ENCODE data around the gene PDS5A. TPM values are rescaled to one million over a fixed set of nuclear protein-coding genes. Genes with fewer than 3 reads are reported as not detected.

Gene PDS5A
- total RNA-seq, 1 experiment from 2014 or later, result 98.3 TPM

DNA sequence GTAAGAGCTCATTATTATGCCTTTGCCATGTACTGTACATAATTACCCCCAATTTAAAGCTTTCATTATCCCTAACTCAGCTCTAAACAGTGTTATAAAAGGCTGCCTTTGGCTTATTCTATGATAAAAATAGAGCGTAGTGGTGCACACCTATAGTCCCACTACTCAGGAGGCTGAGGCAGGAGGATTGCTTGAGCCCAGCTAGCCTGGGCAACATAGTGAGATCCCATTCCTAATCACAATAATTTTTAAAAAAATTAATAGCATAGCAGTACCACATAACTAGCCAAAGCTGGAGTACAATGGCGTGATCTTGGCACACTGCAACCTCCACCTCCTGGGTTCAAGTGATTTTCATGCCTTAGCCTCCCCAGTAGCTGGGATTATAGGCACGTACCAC lies 112.4 kb downstream of the PDS5A start:
- no TSS peak for BruUV-seq (replicated peaks)
- Histone ChIP-seq H3K4me1 (ENCODE audit: control insufficient read depth in 1 of 2, insufficient read depth in 2 of 2, low read length in 2 of 2) (no peaks in the 10 kb centered on the region), H3K79me2 (ENCODE audit: insufficient read depth, low read length) (peaks cover 10% of the 10 kb centered on the region; the same call in 1 of the 2 replicates), H3K36me3 (ENCODE audit: control insufficient read depth in 1 of 2, insufficient read depth in 2 of 2, low read length in 2 of 2) (peaks cover 26 to 33% of the 10 kb centered on the region in 2 experiments), H2AFZ (ENCODE audit: low read depth, low read length, poor library complexity, severe bottlenecking) (no peak overlapping the region), H3K9me3 (ENCODE audit: control insufficient read depth in 1 of 2, insufficient read depth in 1 of 2, low read depth in 1 of 2, low read length in 2 of 2) (no peaks in the 10 kb centered on the region), H3K4me3 (replicated peaks in 1 of 2; ENCODE audit: low read depth in 1 of 2, low read length in 2 of 2) (no peak overlapping the region), H3K27ac (ENCODE audit: low read depth, low read length) (no peak overlapping the region), H3K4me2 (ENCODE audit: low read length) (no peak overlapping the region), H4K20me1 (ENCODE audit: insufficient read depth) (no peaks in the 10 kb centered on the region), H3K9ac (ENCODE audit: low read length) (no peak overlapping the region), H3K27me3 (ENCODE audit: insufficient read depth, low read length) (no peaks in the 10 kb centered on the region), H3K9me2 (ENCODE audit: insufficient read depth) (no peaks in the 10 kb centered on the region)
- TF ChIP-seq, protein P1, sequence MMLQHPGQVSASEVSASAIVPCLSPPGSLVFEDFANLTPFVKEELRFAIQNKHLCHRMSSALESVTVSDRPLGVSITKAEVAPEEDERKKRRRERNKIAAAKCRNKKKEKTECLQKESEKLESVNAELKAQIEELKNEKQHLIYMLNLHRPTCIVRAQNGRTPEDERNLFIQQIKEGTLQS (IDR thresholded peaks at IDR 0.05), result no peak
- TF ChIP-seq SP1 (IDR thresholded peaks at IDR 0.05; ENCODE audit: low read depth) (no peak), ELF1 (IDR thresholded peaks at IDR 0.05; ENCODE audit: borderline replicate concordance, low read depth) (no peak), POLR2A (IDR thresholded peaks at IDR 0.05; ENCODE audit: borderline replicate concordance, extremely low read depth, insufficient read depth, insufficient read length) (no peak), ZFX (IDR thresholded peaks at IDR 0.05) (no peak), EZH2phosphoT487 (IDR thresholded peaks at IDR 0.05; ENCODE audit: borderline replicate concordance) (no peak), POLR2AphosphoS5 (IDR thresholded peaks at IDR 0.05; ENCODE audit: low read depth, low read length) (no peak), ZNF274 (IDR thresholded peaks at IDR 0.05; ENCODE audit: low read depth, low read length) (no peak), SRF (IDR thresholded peaks at IDR 0.05; ENCODE audit: low read depth) (no peak), RAD21 (IDR thresholded peaks at IDR 0.05; ENCODE audit: low read depth) (no peak), JUND (IDR thresholded peaks at IDR 0.05) (no peak), SIN3A (IDR thresholded peaks at IDR 0.05; ENCODE audit: low read depth) (no peak), TCF7L2 (IDR thresholded peaks at IDR 0.05; ENCODE audit: borderline replicate concordance, extremely low read depth, insufficient read depth, insufficient read length) (no peak), CBX3 (IDR thresholded peaks at IDR 0.05; ENCODE audit: low read depth) (no peak), EZH2 (IDR thresholded peaks at IDR 0.05) (no peak)
- TF ChIP-seq, protein P2, sequence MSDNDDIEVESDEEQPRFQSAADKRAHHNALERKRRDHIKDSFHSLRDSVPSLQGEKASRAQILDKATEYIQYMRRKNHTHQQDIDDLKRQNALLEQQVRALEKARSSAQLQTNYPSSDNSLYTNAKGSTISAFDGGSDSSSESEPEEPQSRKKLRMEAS (IDR thresholded peaks at IDR 0.05), result no peak
- TF ChIP-seq, protein P3, sequence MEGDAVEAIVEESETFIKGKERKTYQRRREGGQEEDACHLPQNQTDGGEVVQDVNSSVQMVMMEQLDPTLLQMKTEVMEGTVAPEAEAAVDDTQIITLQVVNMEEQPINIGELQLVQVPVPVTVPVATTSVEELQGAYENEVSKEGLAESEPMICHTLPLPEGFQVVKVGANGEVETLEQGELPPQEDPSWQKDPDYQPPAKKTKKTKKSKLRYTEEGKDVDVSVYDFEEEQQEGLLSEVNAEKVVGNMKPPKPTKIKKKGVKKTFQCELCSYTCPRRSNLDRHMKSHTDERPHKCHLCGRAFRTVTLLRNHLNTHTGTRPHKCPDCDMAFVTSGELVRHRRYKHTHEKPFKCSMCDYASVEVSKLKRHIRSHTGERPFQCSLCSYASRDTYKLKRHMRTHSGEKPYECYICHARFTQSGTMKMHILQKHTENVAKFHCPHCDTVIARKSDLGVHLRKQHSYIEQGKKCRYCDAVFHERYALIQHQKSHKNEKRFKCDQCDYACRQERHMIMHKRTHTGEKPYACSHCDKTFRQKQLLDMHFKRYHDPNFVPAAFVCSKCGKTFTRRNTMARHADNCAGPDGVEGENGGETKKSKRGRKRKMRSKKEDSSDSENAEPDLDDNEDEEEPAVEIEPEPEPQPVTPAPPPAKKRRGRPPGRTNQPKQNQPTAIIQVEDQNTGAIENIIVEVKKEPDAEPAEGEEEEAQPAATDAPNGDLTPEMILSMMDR (IDR thresholded peaks at IDR 0.05 in 2 of 3, conservative IDR thresholded peaks at IDR 0.05 in 1 of 3; ENCODE audit: borderline replicate concordance in 1 of 3, insufficient read depth in 1 of 3, low read depth in 2 of 3, low read length in 2 of 3), result no peak
- TF ChIP-seq, protein P4, sequence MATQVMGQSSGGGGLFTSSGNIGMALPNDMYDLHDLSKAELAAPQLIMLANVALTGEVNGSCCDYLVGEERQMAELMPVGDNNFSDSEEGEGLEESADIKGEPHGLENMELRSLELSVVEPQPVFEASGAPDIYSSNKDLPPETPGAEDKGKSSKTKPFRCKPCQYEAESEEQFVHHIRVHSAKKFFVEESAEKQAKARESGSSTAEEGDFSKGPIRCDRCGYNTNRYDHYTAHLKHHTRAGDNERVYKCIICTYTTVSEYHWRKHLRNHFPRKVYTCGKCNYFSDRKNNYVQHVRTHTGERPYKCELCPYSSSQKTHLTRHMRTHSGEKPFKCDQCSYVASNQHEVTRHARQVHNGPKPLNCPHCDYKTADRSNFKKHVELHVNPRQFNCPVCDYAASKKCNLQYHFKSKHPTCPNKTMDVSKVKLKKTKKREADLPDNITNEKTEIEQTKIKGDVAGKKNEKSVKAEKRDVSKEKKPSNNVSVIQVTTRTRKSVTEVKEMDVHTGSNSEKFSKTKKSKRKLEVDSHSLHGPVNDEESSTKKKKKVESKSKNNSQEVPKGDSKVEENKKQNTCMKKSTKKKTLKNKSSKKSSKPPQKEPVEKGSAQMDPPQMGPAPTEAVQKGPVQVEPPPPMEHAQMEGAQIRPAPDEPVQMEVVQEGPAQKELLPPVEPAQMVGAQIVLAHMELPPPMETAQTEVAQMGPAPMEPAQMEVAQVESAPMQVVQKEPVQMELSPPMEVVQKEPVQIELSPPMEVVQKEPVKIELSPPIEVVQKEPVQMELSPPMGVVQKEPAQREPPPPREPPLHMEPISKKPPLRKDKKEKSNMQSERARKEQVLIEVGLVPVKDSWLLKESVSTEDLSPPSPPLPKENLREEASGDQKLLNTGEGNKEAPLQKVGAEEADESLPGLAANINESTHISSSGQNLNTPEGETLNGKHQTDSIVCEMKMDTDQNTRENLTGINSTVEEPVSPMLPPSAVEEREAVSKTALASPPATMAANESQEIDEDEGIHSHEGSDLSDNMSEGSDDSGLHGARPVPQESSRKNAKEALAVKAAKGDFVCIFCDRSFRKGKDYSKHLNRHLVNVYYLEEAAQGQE (IDR thresholded peaks at IDR 0.05; ENCODE audit: low read depth), result no peak
- TF ChIP-seq, protein P5, sequence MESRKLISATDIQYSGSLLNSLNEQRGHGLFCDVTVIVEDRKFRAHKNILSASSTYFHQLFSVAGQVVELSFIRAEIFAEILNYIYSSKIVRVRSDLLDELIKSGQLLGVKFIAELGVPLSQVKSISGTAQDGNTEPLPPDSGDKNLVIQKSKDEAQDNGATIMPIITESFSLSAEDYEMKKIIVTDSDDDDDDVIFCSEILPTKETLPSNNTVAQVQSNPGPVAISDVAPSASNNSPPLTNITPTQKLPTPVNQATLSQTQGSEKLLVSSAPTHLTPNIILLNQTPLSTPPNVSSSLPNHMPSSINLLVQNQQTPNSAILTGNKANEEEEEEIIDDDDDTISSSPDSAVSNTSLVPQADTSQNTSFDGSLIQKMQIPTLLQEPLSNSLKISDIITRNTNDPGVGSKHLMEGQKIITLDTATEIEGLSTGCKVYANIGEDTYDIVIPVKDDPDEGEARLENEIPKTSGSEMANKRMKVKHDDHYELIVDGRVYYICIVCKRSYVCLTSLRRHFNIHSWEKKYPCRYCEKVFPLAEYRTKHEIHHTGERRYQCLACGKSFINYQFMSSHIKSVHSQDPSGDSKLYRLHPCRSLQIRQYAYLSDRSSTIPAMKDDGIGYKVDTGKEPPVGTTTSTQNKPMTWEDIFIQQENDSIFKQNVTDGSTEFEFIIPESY (IDR thresholded peaks at IDR 0.05; ENCODE audit: extremely low read depth, insufficient replicate concordance, low read length), result no peak
- RAD21 ChIA-PET (ENCODE audit: low non-redundant PET in 1 of 2, low total read pairs in 2 of 2, uncharacterized antibody in 2 of 2, unreplicated experiment in 2 of 2), result no interaction called here
- POLR2A ChIA-PET, result no interaction called here
- intact Hi-C loops (cut with micrococcal nuclease), result no loop called here
- no peak for DNase-seq (ENCODE audit: low read depth, low spot score)
- no peak for ATAC-seq
- CTCF ChIA-PET, result no interaction called here

Data from HCT116 (cell line).